Stimulated activated effector memory CD8-positive, alpha-beta T cell treated with anti-CD3 and anti-CD28 coated beads, Interleukin-12 subunit alpha, Interleukin-12 subunit beta, amount 100 ng/mL, for 72 hours (primary cell): ENCODE results near the gene SST.

Source experiments
- ATAC-seq: fragments of 150-1000 bp; cut with Tn5 transposase; 2 replicates; pipeline ENCODE4 v1.10.0; 2021
- DNase-seq, 2 donors: peaks; one replicate each; pipeline ENCODE4 v3.0.0; 2021 to 2022; ENCODE audit warnings: low spot score in 2 of 2
- H3K27ac Mint-ChIP-seq: one replicate; pipeline ENCODE4 v1.8.0; 2022; ENCODE audit warnings: mild to moderate bottlenecking, mixed read lengths
- H3K36me3 Mint-ChIP-seq: one replicate; pipeline ENCODE4 v1.8.0; 2022; ENCODE audit warnings: mild to moderate bottlenecking, mixed read lengths
- H3K4me1 Mint-ChIP-seq: one replicate; pipeline ENCODE4 v1.8.0; 2022; ENCODE audit warnings: mixed read lengths
- H3K4me3 Mint-ChIP-seq: one replicate; pipeline ENCODE4 v1.8.0; 2022; ENCODE audit warnings: mild to moderate bottlenecking, mixed read lengths
- H3K9me3 Mint-ChIP-seq: one replicate; pipeline ENCODE4 v1.8.0; 2022; ENCODE audit warnings: mixed read lengths

Gene SST

DNA sequence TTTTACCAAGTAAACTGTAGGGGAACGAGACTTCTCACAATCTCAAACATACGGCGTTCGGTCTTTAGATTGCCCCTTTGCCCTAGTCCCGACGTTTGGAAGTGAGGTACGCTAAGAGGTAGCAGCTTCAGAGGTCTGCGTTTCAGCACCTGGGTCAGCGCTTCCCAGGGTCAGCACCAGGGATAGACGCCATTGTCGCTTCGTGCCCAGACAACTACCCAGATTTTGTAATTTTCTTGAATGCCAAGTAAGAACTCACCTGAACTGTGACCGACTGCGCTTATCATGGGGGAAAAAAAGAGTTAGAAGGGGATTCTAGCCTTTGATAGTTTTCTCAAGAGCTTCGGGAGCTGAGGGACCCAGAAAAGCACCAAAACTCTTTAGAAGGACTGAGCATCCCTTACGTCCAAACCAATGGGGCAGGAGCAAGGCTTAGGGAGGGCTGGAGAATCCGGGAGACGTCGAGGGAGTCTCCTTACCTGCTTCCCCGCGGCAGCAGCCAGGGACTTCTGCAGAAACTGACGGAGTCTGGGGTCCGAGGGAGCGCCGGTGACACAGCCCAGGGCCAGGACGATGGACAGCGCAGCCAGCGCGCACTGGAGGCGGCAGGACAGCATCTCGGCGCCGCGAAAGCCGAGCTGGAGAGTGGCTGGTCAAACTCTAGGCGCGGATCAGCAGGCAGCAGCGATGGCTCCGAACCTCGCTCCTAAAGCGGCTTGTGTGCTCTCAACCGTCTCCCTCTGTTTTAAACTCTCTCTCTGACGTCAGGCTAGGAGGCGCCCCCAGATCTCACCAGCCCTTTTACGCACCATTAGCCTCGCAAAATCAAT lies at the start of gene SST:
Gene SST, minus strand, starts transcription at position 720 of the 830 bp plus-strand sequence. Its CDS starts 103 bp downstream, at position 617.
- ATAC-seq (no peak), DNase-seq (no peak)
- Mint-ChIP-seq H3K27ac (no peak within 1 kb of the TSS), H3K4me1 (peaks cover 6% of the 10 kb centered on the region), H3K9me3 (no peaks in the 10 kb centered on the region), H3K36me3 (no peaks in the 10 kb centered on the region), H3K4me3 (no peak within 1 kb of the TSS)

GRCh38 chr3:187719628-187720336 lies 49.6 kb upstream of the SST start:
- Mint-ChIP-seq H3K9me3 (no peaks in the 10 kb centered on the region), H3K4me1 (peaks cover under 1% of the 10 kb centered on the region), H3K4me3 (no peak overlapping the region), H3K27ac (peak overlapping the region; percentile 29), H3K36me3 (peaks cover 46% of the 10 kb centered on the region)
- ATAC-seq (peak; percentile 26), DNase-seq (no peak)

DNA sequence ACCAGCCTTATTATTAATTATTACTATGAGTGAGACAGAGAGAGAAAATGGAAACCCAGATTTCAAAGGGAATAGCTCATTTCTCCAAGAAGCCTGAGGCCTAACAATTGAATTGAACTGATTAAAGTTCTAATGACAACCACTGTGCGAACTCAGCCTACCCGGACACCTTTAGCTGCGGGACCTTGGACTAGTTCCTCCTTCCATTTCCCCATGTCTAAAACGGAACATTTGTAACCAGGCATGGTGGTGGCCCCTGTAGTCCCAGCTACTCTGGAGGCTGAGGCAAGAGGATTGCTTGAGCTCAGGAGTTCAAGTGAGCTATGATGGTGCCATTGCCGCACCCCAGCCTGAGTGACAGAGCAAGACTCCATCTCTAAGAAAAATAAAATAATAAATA lies 48.6 kb upstream of the SST start:
- DNase-seq (no peak), ATAC-seq (no peak)
- Mint-ChIP-seq H3K4me1 (peaks cover 10% of the 10 kb centered on the region), H3K36me3 (peaks cover 36% of the 10 kb centered on the region), H3K4me3 (no peak overlapping the region), H3K27ac (no peak overlapping the region), H3K9me3 (no peaks in the 10 kb centered on the region)

DNA sequence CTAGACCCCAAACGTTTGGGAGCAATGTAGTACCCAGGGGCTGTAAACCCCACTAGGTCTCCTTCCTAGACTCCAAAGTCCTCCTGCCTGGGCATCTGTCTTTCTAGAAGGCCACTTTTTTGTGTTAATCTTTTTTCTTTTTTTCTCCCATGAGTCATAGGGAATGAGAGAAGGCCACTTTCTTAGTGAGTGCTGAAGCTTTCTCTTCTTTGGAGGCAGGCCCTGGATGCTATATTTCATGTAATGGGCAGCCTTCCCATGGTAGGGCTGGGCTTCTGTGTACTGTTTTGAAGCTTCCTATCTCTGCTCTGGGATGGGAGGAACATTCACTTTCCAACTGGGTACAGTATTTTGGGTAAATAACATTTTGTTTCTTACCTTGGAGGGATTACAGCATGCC lies 47.4 kb upstream of the SST start:
- no peak for ATAC-seq
- Mint-ChIP-seq H3K36me3 (peaks cover 24% of the 10 kb centered on the region), H3K9me3 (no peaks in the 10 kb centered on the region), H3K27ac (no peak overlapping the region), H3K4me1 (peaks cover 10% of the 10 kb centered on the region), H3K4me3 (no peak overlapping the region)
- DNase-seq, result no peak

- peak overlapping the region; percentile 4 for H3K27ac Mint-ChIP-seq
- peak; percentile 71 to 86 for DNase-seq
- ATAC-seq, result peak; percentile 87
- no peaks in the 10 kb centered on the region for H3K9me3 Mint-ChIP-seq
- H3K4me3 Mint-ChIP-seq, result no peak overlapping the region
- H3K4me1 Mint-ChIP-seq, result peaks cover 10% of the 10 kb centered on the region
- no peaks in the 10 kb centered on the region for H3K36me3 Mint-ChIP-seq
Measured at GRCh38 chr3:187714404-187714979, 44.3 kb upstream of the SST start.

DNA sequence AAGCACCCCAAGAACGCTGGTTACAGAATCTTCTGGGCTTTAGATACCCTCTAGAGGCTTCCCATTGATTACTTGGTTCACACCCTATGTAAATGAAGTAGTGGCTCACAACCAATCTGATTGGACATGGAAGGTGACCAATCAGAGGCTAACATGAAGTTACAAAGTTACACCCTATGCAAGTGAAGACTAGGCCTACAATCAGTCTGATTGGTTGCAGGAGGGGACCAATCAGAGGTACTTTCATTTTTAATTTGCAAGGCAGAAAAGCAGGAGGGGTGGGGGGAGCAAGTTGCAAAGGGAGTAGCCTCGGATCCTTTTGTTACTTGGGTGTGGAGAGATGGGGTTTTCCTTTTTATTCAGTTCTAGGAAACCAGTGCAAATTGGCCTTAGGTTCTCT lies 43.3 kb upstream of the SST start:
- DNase-seq (no peak), ATAC-seq (peak; percentile 78)
- H3K9me3 Mint-ChIP-seq, result no peaks in the 10 kb centered on the region
- H3K4me1 Mint-ChIP-seq, result peaks cover 10% of the 10 kb centered on the region
- no peak overlapping the region for H3K4me3 Mint-ChIP-seq
- no peaks in the 10 kb centered on the region for H3K36me3 Mint-ChIP-seq
- H3K27ac Mint-ChIP-seq, result no peak overlapping the region

DNA sequence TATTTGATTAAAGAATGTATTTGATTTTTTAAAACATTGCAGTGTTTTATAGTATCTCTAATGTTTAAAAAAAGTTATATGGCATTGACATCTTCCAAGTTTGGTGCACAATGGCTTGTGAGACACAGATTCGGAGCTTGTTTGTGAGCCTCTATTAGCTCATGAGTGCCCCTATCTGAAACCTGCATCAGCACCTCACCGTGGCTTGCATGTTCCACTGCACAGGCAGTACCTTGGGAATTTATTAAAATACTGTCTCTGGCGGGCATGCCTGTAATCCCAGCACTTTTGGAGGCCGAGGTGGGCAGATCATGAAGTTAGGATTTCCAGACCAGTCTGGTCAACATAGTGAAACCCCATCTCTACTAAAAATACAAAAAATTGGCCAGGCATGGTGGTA lies 39.0 kb upstream of the SST start:
- Mint-ChIP-seq H3K9me3 (no peaks in the 10 kb centered on the region), H3K27ac (no peak overlapping the region), H3K36me3 (no peaks in the 10 kb centered on the region), H3K4me3 (no peak overlapping the region), H3K4me1 (peaks cover 4% of the 10 kb centered on the region)
- DNase-seq, result no peak
- ATAC-seq, result no peak

GRCh38 chr3:187708696-187709095 lies 38.5 kb upstream of the SST start:
- no peaks in the 10 kb centered on the region for H3K36me3 Mint-ChIP-seq
- H3K4me3 Mint-ChIP-seq, result no peak overlapping the region
- H3K4me1 Mint-ChIP-seq, result no peaks in the 10 kb centered on the region
- no peaks in the 10 kb centered on the region for H3K9me3 Mint-ChIP-seq
- H3K27ac Mint-ChIP-seq, result no peak overlapping the region
- ATAC-seq (no peak), DNase-seq (no peak)

DNA sequence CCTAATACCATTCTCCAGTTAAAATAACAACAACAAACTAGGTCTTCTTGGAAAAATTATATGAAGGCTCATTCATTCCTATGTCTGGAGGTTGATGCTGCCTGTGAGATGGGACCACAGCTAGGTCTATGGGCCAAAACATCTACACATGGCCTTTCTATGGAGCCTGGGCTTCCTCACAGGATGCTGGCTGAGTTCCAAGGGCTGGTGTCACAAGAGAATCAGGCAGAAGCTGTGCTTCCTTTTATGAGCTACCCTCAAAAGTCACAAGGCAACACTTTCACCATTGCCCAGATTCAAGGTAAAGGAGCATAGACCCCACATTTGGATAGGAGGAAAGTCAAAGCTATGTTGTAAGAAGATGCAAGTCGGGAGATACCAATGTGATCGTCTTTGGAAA lies 36.8 kb upstream of the SST start:
- Mint-ChIP-seq H3K4me3 (no peak overlapping the region), H3K36me3 (no peaks in the 10 kb centered on the region), H3K9me3 (no peaks in the 10 kb centered on the region), H3K4me1 (no peaks in the 10 kb centered on the region), H3K27ac (no peak overlapping the region)
- ATAC-seq (no peak), DNase-seq (no peak)

- no peaks in the 10 kb centered on the region for H3K36me3 Mint-ChIP-seq
- no peaks in the 10 kb centered on the region for H3K4me1 Mint-ChIP-seq
- H3K27ac Mint-ChIP-seq, result no peak overlapping the region
- DNase-seq, result no peak
- no peak for ATAC-seq
- no peaks in the 10 kb centered on the region for H3K9me3 Mint-ChIP-seq
- H3K4me3 Mint-ChIP-seq, result no peak overlapping the region
Measured at GRCh38 chr3:187705164-187705563, 35.0 kb upstream of the SST start.

- Mint-ChIP-seq H3K4me3 (no peak within 1 kb of the TSS), H3K4me1 (no peaks in the 10 kb centered on the region), H3K36me3 (no peaks in the 10 kb centered on the region), H3K9me3 (no peaks in the 10 kb centered on the region), H3K27ac (no peak within 1 kb of the TSS)
- no peak for ATAC-seq
- DNase-seq, result no peak
Measured at GRCh38 chr3:187702507-187703033, 32.4 kb upstream of the SST start, which contains the start of gene RTP2. TSS of gene RTP2 (minus strand) at chr3:187702557. CDS start at chr3:187702128, 429 bp downstream.

DNA sequence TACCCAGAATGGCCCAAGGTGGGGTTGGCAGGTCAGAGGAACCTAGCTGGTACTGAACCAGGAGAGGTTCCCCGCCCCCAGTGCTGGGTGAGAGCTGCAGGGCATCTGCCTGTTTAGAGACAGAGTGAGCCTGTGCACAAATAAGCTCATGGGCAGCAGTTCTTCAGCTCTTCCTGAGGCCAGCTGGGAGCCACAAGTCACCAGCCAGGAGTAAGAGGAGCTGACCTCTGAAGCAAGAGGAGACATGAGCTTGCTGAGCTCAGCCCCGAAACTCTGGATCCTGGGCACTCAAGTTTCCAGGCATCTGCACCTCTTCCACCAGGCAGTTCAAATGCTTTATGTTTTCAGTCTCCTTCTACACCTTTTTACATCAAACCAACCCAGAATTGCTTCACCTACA lies 30.1 kb upstream of the SST start:
- ATAC-seq (no peak), DNase-seq (no peak)
- H3K9me3 Mint-ChIP-seq, result no peaks in the 10 kb centered on the region
- no peaks in the 10 kb centered on the region for H3K36me3 Mint-ChIP-seq
- no peak overlapping the region for H3K27ac Mint-ChIP-seq
- no peaks in the 10 kb centered on the region for H3K4me1 Mint-ChIP-seq
- no peak overlapping the region for H3K4me3 Mint-ChIP-seq

DNA sequence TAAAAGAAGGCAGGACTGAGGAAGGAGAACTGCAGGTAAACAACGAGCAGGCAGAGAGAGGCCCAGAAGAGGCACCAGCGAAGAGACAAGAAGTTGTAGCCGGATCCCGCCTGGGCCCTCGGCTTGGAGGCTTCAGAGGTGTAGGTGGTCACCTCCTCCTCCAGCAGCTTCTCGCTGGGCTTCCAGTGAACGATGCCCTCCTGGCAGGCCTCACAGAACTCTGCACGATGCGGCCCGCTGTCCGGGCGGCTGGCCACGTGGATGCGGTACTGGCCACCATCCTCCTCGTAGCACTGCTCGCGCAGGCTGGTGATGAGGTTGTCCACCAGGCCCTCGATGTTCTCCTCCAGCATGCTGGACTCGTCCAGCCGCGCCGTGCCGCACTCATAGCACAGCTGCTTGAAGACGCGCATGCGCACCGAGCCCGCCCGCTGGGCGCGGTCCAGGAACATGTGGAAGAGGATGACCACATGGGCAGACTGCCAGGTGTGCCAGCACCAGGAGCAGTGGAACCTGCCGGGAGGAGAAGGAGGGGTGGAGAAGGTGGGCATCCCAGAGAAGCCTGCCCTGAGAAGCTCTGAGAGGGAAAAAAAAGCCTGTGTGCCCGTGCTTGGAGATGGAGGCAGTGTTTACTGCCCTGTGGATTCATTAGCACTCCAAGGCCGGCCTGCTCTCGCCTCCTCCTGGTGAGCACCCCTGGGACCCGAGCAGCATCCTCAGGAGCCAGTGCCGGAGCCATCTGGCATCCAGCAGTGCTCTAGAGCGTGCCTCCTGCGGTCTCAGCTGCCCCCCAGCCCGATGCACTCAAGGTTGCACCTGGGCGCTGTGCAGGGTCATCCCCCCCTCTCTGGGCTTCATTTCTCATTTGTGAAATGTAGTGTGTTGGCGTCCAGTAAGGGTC lies 28.6 kb upstream of the SST start:
- H3K36me3 Mint-ChIP-seq, result no peaks in the 10 kb centered on the region
- no peaks in the 10 kb centered on the region for H3K4me1 Mint-ChIP-seq
- DNase-seq, result no peak
- ATAC-seq, result no peak
- H3K27ac Mint-ChIP-seq, result no peak overlapping the region
- no peak overlapping the region for H3K4me3 Mint-ChIP-seq
- H3K9me3 Mint-ChIP-seq, result no peaks in the 10 kb centered on the region

DNA sequence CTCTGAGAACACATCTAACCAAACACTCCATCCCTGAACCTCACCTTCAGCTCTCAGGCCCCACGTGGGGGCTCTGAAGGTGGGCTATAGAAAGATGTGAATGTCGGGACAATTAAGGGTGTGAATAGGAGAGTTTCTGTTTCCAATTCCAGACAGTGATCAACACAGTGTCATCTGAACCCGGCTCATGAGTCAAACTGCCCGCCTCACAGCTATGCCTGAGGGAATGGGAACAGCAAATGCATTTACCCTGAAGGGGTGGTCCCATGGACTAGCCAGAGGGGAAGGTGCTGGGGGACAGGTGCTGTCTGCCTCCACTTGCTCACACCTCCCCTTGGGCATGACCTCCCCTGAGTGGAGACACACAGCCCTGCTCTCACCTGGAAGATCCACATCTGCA lies 25.8 kb upstream of the SST start:
- Mint-ChIP-seq H3K27ac (no peak overlapping the region), H3K9me3 (no peaks in the 10 kb centered on the region), H3K4me3 (no peak overlapping the region), H3K4me1 (no peaks in the 10 kb centered on the region), H3K36me3 (no peaks in the 10 kb centered on the region)
- DNase-seq (no peak), ATAC-seq (no peak)

- H3K9me3 Mint-ChIP-seq, result no peaks in the 10 kb centered on the region
- H3K4me3 Mint-ChIP-seq, result no peak overlapping the region
- ATAC-seq, result no peak
- no peak for DNase-seq
- no peaks in the 10 kb centered on the region for H3K4me1 Mint-ChIP-seq
- no peaks in the 10 kb centered on the region for H3K36me3 Mint-ChIP-seq
- H3K27ac Mint-ChIP-seq, result no peak overlapping the region
Measured at GRCh38 chr3:187695449-187695848, 25.3 kb upstream of the SST start.
